K562 (cell line): ENCODE results near the gene AQP5. TPM values are rescaled to one million over a fixed set of nuclear protein-coding genes. Genes with fewer than 3 reads are reported as not detected.

ENCODE experiments used
- ATAC-seq: fragments of 200-7000 bp; cut with Tn5 transposase; 3 replicates; pipeline ENCODE4 v1.9.1; 2020; ENCODE audit warnings: moderate library complexity
- BruUV-seq: library from RNA; stranded (reverse); fragments of 400-500 nt; replicated peaks from 2 replicates; lab custom pipeline; 2021; lab: Mats Ljungman, UMichigan
- CTCF ChIA-PET: fragments of 300-600 bp; formaldehyde crosslinking; extraction: SDS; loops from one replicate; lab custom pipeline; 2021; ENCODE audit warnings: low intra/inter-chr PET ratio; lab: Yijun Ruan, JAX
- POLR2A ChIA-PET: fragments of 300-600, 350-650 bp; sonication (Branson Sonifier 250); formaldehyde crosslinking; extraction: SDS; loops from one replicate; lab custom pipeline; 2021; ENCODE audit warnings: antibody characterized with exemption, inconsistent platforms; lab: Yijun Ruan, JAX
- DNase-seq, 4 experiments: peaks; one replicate each; pipeline versions ENCODE4 v3.0.0 to v3.0.0-alpha.2; 2011 to 2018; ENCODE audit warnings: low spot score in 3 of 4, mixed read lengths in 3 of 4; ENCODE audit errors: extremely low read depth in 1 of 4
- FAIRE-seq: peaks from 2 replicates; lab custom pipeline; 2011; peaks lifted over from hg19 to GRCh38; lab: Jason Lieb, UNC
- H2AFZ ChIP-seq: 2 replicates; pipeline ENCODE4 v1.6.0; 2011; ENCODE audit warnings: low read depth, low read length, control low read depth, inconsistent platforms
- H3K27ac ChIP-seq: fragments of 200-600 bp; 3 replicates; pipeline ENCODE4 v1.8.0; 2011; ENCODE audit warnings: low read depth, mild to moderate bottlenecking, control low read depth, inconsistent platforms, low read length, moderate library complexity, mixed read lengths; ENCODE audit errors: extremely low read depth
- H3K27me3 ChIP-seq, 2 experiments: fragments of 300-600 bp in 1 of 2; 2 replicates in 1 of 2; 3 replicates in 1 of 2; pipeline versions ENCODE4 v1.6.0 to v1.8.0; 2011; ENCODE audit warnings: inconsistent platforms in 2 of 2, low read length in 2 of 2, mild to moderate bottlenecking in 1 of 2, mixed read lengths in 1 of 2, moderate library complexity in 1 of 2; ENCODE audit not compliant: control insufficient read depth in 2 of 2, insufficient read depth in 2 of 2
- H3K36me3 ChIP-seq: fragments of 300-600 bp; 3 replicates; pipeline ENCODE4 v1.8.0; 2011; ENCODE audit warnings: mild to moderate bottlenecking, low read length, inconsistent platforms; ENCODE audit not compliant: control insufficient read depth, insufficient read depth
- H3K4me1 ChIP-seq, 2 experiments: fragments of 200-600 bp in 1 of 2; replicated peaks in 1 of 2; 2 replicates in 1 of 2; 3 replicates in 1 of 2; pipeline versions ENCODE4 v1.5.1 to v1.8.0; 2011; ENCODE audit warnings: inconsistent platforms in 2 of 2, low read length in 2 of 2, mild to moderate bottlenecking in 1 of 2, mixed read lengths in 1 of 2, moderate library complexity in 1 of 2; ENCODE audit not compliant: control insufficient read depth in 2 of 2, insufficient read depth in 2 of 2
- H3K4me2 ChIP-seq: 2 replicates; pipeline ENCODE4 v1.6.1; 2011; ENCODE audit warnings: low read length, control low read depth, inconsistent platforms, mixed read lengths; ENCODE audit not compliant: insufficient read depth
- H3K4me3 ChIP-seq: fragments of 200-600 bp; sonication (generic), shearing (Covaris generic); 2 replicates; pipeline ENCODE4 v1.5.1; 2016; ENCODE audit warnings: control low read depth, inconsistent platforms
- H3K79me2 ChIP-seq: fragments of 200-600 bp; 3 replicates; pipeline ENCODE4 v1.8.0; 2011; ENCODE audit warnings: low read length, inconsistent platforms; ENCODE audit not compliant: control insufficient read depth, insufficient read depth
- H3K9ac ChIP-seq, 2 experiments: 2 replicates each; pipeline versions ENCODE4 v1.6.0 to v1.6.1; 2011; ENCODE audit warnings: low read depth in 2 of 2, low read length in 2 of 2, control low read depth in 1 of 2, inconsistent platforms in 1 of 2, mild to moderate bottlenecking in 1 of 2, mixed read lengths in 1 of 2; ENCODE audit not compliant: insufficient read depth in 1 of 2
- H3K9me1 ChIP-seq: one replicate; pipeline ENCODE4 v1.6.0; 2011; ENCODE audit warnings: inconsistent platforms, mild to moderate bottlenecking, low read length, moderate library complexity; ENCODE audit not compliant: control insufficient read depth, insufficient read depth
- H3K9me3 ChIP-seq: replicated peaks from 2 replicates; pipeline ENCODE4 v1.5.1; 2011; ENCODE audit warnings: low read depth, low read length, inconsistent platforms; ENCODE audit not compliant: control insufficient read depth, insufficient read depth
- H4K20me1 ChIP-seq: replicated peaks from 2 replicates; pipeline ENCODE4 v1.6.1; 2011; ENCODE audit warnings: low read length, inconsistent platforms, mixed read lengths; ENCODE audit not compliant: control insufficient read depth, insufficient read depth
- BCOR ChIP-seq: fragments of 450-650 bp; IDR thresholded peaks from 2 replicates; pipeline ENCODE4 v1.6.1; 2016
- FOXK1 ChIP-seq: sonication (generic); formaldehyde crosslinking; IDR thresholded peaks from 2 replicates; pipeline ENCODE4 v1.8.0; 2022; ENCODE audit warnings: missing genetic modification reagents, mild to moderate bottlenecking, borderline replicate concordance
- KDM1A ChIP-seq, 2 experiments: fragments of 450-650 bp; IDR thresholded peaks; 2 replicates each; pipeline ENCODE4 v1.6.1; 2016; ENCODE audit warnings: mild to moderate bottlenecking in 2 of 2
- MECOM ChIP-seq: fragments of 250-450 bp; sonication (Bioruptor Pico); IDR thresholded peaks from 2 replicates; pipeline ENCODE4 v1.8.0; 2022; ENCODE audit warnings: inconsistent platforms
- NELFE ChIP-seq: IDR thresholded peaks from 2 replicates; pipeline ENCODE4 v1.6.1; 2011; ENCODE audit warnings: mild to moderate bottlenecking; ENCODE audit not compliant: insufficient read depth, insufficient read length
- RBM25 ChIP-seq: fragments of 200-400 bp; formaldehyde crosslinking; IDR thresholded peaks from 2 replicates; pipeline ENCODE4 v1.6.1; 2018; ENCODE audit warnings: low read length, low read depth, moderate library complexity; ENCODE audit not compliant: severe bottlenecking
- RCOR1 ChIP-seq, 2 experiments: IDR thresholded peaks; 2 replicates each; pipeline ENCODE4 v1.6.1; 2012; ENCODE audit warnings: low read depth in 2 of 2, low read length in 2 of 2, borderline replicate concordance in 1 of 2, improper control_type of control experiment in 1 of 2
- ZNF57 ChIP-seq: fragments of 450-650 bp; formaldehyde crosslinking; IDR thresholded peaks from 2 replicates; pipeline ENCODE4 v1.4.0; 2020; ENCODE audit warnings: mild to moderate bottlenecking, moderate library complexity
- ZNF668 ChIP-seq: fragments of 250-450 bp; sonication (Bioruptor Pico); IDR thresholded peaks from 2 replicates; pipeline ENCODE4 v1.8.0; 2022; ENCODE audit warnings: mild to moderate bottlenecking, inconsistent platforms
- WGBS: fragments of 100-300 bp; shearing (Covaris generic); methylation state at CpG from one replicate; pipeline ENCODE4 v1.1.6; 2016; ENCODE audit warnings: low coverage, mixed read lengths; ENCODE audit not compliant: insufficient coverage; ENCODE audit errors: missing lambda C conversion rate; 5-methylcytosine and 5-hydroxymethylcytosine counted together
- in situ Hi-C: fragments of 300-500 bp; cut with MboI; formaldehyde crosslinking; loops from 4 replicates; pipeline ENCODE4 v1.15.0; 2018; ENCODE audit warnings: inconsistent platforms, mixed read lengths
- intact Hi-C: fragments of 100-400 bp; cut with micrococcal nuclease; formaldehyde crosslinking; loops from 2 replicates; pipeline ENCODE4 v1.14.2; 2022
- polyA plus RNA-seq, 8 experiments: library from polyadenylated mRNA; depleted of rRNA in 4 of 8; stranded (reverse) in 5 of 8; unstranded in 3 of 8; fragments of >200 nt; fragmentation: Nextera tagmentation in 2 of 8; fragmentation: Illumina TruSeq in 1 of 8; extraction: Ambion mirVana in 2 of 8; extraction: Trizol in 1 of 8; gene quantifications; 2 replicates each; pipeline versions ENCODE4 v1.2.1 to v1.2.3, GENCODE V29; 2011 to 2014; ENCODE audit warnings: inconsistent platforms in 1 of 8, missing spikeins in 1 of 8
- total RNA-seq, 7 experiments: library from RNA; depleted of rRNA in 6 of 7; stranded (reverse); fragments of >200 nt in 6 of 7; fragmentation: Illumina TruSeq in 2 of 7; extraction: Trizol in 2 of 7; gene quantifications; 2 replicates each; pipeline versions ENCODE4 v1.2.1 to v1.2.3, GENCODE V29; 2011 to 2021; ENCODE audit warnings: low replicate concordance in 1 of 7

AQP5 gene
- total and polyA plus RNA-seq, 9 of the 15 experiments (the other 6 are each of a cell fraction or from before 2014, with no cell fraction given), result not detected

GRCh38 chr12:49948866-49949845, 12.5 kb upstream of the AQP5 start:
- Histone ChIP-seq H3K27me3 (0 out of 5 replicates have a peak, but pooled peaks cover 0 to 13% of the 10 kb centered on the region in 2 experiments), H3K27ac (no peak overlapping the region), H3K9ac (no peak overlapping the region), H3K79me2 (no peaks in the 10 kb centered on the region), H3K4me2 (no peak overlapping the region), H4K20me1 (no peaks in the 10 kb centered on the region), H3K9me1 (no peaks in the 10 kb centered on the region), H3K36me3 (no peaks in the 10 kb centered on the region), H3K9me3 (no peaks in the 10 kb centered on the region), H3K4me1 (peaks cover 14 to 23% of the 10 kb centered on the region in 2 experiments; a peak in 4 of 5 replicates), H3K4me3 (no peak overlapping the region), H2AFZ (no peak overlapping the region)
- ChIA-PET POLR2A (interaction anchor here (0.8 to 1.8 kb wide), 3 partner anchors 9 to 15 kb away, joined by 3 to 4 read pairs (median 3); no protein-coding TSS in a partner anchor), CTCF (no interaction called here)
- FAIRE-seq, result no peak
- WGBS, result 31% methylated on average over 11 of the region's 13 CpGs
- peak; percentile 10; the same call in 2 of the 3 replicates for ATAC-seq
- BruUV-seq, result no TSS peak
- TF ChIP-seq KDM1A (IDR thresholded peaks at IDR 0.05) (0 out of 4 replicates have a peak, but pooled peaks of 1 of the 2 experiments have one; percentile 24), BCOR (peak; percentile 29; the same call in 1 of the 2 replicates), FOXK1 (CRISPR knock-in tag) (peak; percentile 47; the same call in 1 of the 2 replicates), ZNF57 (CRISPR knock-in tag) (no peak), RBM25 (peak; percentile 57), RCOR1 (IDR thresholded peaks at IDR 0.05; ENCODE audit: borderline replicate concordance in 1 of 2, low read depth in 2 of 2, low read length in 2 of 2) (0 out of 4 replicates have a peak, but pooled peaks of 1 of the 2 experiments have one; percentile 14), ZNF668 (no peak), MECOM (no peak), NELFE (no peak)
- in situ Hi-C loops (no loop called here), intact Hi-C loops (loop anchor here (5.0 kb wide), 2 partner anchors 82 to 172 kb away; no protein-coding TSS in a partner anchor)
- DNase-seq, result peak; percentile 23 to 63 (median 52)
